NCI-H1436 (cell line): ENCODE data around the gene MYH11.
A peak's percentile ranks its signal among the peaks of the same experiment; 100 is the strongest.

Experiments
- DNase-seq: peaks from one replicate; lab custom pipeline; 2025; lab: John Stamatoyannopoulos, UW

The MYH11 gene

GRCh38 chr16:15777533-15778203 is 79.2 kb downstream of the MYH11 start:
- peak; percentile 6 for DNase-seq

- DNase-seq = no peak
Observed at GRCh38 chr16:15776572-15776971, 80.3 kb downstream of the MYH11 start.

GRCh38 chr16:15775663-15776304 is 81.0 kb downstream of the MYH11 start:
- no peak for DNase-seq

DNA sequence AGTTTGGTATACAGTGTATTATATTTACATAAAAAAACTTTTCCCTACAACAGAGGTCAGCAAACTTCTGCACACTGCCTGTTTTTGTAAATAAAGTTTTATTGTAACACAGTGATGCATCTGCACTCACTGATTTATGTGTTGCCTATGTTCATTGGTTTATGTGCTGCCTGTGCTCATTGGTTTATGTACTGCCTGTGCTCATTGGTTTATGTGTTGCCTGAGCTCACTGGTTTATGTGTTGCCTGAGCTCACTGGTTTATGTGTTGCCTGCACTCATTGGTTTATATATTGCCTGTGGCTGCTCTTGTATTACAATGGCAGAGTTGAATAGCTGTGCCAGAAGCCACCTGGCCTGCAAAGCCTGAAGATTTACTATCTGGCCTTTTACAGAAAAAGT is 81.6 kb downstream of the MYH11 start:
- DNase-seq = no peak

DNA sequence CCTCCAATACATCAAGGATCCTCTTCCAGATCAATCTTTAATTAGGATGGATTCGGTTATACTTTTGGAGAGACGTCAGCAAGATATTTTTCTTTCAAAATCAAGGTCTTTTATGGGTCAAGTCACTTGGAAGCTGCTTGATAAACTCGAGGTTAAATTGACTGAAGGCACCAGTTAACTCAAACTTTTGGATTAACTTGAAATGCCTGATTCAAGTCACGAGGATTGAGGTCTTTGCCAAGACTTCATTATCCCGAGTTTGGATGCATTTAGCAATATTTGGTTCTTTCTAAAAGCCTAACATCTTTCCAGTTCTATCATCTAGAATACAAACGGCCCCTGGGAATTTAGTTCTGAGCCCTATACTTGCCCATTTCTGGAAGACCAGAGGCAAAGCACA is 82.9 kb downstream of the MYH11 start:
- DNase-seq = no peak

DNA sequence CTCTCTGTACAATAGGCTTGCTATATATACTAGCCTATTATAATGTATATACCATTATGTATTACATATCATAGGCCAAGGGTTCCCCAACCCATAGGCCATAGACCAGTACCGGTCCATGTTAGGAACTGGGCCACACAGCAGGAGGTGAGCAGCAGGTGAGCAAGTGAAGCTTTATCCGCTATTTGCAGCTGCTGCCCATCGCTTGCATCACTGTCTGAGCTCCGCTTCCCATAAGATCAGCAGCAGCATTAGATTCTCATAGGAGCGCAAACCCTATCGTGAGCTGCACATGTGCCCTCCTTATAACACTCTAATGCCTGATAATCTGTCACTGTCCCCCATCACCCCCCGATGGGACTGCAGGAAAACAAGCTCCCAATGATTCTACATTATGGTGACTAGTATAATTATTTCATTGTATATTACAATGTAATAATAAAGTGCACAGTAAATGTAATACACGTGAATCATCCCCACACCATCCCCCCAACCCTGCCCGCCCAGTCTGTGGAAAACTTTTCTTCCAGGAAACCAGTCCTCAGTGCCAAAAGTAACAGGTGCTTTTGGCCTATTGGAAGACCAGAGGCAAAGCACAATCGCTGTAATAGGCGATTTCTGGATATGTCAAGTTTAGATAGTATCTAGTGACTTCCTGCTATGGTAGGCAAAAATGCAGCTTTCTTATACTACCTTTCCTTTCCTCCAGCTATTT is 84.1 kb downstream of the MYH11 start:
- DNase-seq = no peak

GRCh38 chr16:15771694-15772093 is 85.1 kb downstream of the MYH11 start:
- DNase-seq = no peak

DNA sequence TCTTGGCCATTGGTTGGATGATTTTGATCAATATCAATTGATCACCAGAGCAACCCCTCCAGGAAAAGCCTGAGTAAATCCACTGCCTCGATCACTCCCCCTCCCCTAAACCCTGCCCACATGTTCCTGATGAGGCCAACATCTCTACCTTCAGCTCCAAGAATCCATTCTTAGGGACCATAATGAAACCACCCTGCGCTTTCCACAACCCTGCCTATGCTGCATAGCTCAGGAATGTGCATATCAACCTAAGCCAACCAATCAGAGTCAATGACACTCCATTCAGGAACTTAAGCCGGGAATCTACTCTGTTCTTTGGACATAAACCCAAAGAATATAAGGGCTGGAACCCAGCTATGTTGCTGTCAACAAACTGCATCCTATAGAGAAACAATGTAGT is 86.3 kb downstream of the MYH11 start:
- DNase-seq = no peak

- DNase-seq = no peak
Observed at GRCh38 chr16:15770107-15770506, 86.7 kb downstream of the MYH11 start.

DNA sequence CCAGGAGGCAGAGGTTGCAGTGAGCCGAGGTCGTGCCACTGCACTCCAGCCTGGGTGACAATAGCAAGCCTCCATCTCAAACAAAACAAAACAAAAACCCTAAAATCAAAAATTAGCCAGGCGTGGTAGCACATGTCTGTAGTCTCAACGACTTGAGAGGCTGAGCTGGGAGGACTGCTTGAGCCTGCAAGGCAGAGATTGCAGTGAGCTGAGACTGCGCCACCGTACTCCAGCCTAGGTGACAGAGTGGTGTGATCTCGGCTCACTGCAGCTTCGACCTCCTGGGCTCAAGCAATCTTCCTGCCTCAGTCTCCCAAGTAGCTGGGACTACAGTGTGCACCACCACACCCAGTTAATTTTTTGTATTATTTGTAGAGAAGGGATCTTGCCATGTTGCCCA is 87.6 kb downstream of the MYH11 start:
- DNase-seq = no peak

DNA sequence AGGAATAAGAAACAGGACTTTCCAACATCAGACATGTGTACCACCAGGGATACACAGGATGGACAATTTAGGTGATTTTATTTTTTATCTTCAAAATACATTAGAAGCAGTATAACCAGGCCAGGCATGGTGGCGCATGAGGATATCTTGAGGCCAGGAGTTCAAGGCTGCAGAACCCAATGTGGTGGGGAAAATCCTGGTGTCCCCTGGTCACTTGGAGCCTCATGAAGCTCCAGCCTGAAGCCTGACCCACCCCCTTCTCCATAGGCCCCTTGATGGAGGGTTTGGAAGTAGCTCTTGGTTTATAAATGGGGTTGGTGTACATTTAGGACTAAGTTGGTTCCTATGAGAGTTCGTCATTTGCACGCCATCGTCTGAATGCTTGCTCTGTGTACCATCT is 88.6 kb downstream of the MYH11 start:
- DNase-seq = no peak

- DNase-seq = no peak
Observed at GRCh38 chr16:15766918-15767317, 89.9 kb downstream of the MYH11 start.

DNA sequence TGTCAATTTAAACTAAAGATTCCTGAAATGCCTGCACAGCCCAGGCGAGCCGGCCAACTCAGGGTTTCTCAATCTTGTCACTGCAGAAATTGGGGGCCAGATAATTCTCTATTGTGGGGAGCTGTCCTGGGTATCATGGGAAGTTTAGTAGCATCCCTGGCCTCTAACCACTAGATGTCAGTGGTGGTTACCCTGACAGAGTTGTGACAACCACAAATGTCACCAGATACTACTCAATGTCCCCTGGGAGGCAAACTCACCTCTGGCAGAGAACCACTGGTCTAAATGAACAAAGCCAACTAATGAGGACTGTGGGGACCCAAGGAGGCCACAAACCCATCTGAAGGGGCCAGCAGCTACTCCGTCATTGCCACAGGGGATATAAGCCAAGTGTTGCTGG is 90.9 kb downstream of the MYH11 start:
- DNase-seq = peak; percentile 79

- DNase-seq = no peak
Observed at GRCh38 chr16:15765116-15765515, 91.7 kb downstream of the MYH11 start.

GRCh38 chr16:15764112-15764511 is 92.7 kb downstream of the MYH11 start:
- DNase-seq = no peak

GRCh38 chr16:15760129-15760528 is 96.7 kb downstream of the MYH11 start:
- no peak for DNase-seq

DNA sequence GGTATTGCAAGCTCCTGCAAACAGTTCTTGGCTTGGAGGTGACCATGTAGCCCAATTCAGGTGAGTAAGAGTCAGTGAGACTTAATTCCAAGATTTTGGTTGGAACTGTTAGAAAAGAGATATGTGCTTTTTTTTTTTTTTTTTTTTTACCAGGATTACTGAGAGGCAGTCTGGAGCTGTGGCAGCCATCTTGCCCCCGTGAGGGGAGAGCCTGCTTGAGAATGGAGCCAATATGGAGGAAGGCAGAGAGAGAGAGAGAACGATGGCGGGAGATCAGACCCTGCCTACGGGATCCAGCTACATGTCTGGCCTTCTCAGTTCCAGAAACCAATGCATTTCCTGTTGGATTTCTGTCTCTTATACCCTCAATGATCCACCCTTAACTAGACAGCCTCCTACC is 97.8 kb downstream of the MYH11 start:
- DNase-seq = no peak

- no peak for DNase-seq
Observed at GRCh38 chr16:15757630-15758251, 99.1 kb downstream of the MYH11 start.

DNA sequence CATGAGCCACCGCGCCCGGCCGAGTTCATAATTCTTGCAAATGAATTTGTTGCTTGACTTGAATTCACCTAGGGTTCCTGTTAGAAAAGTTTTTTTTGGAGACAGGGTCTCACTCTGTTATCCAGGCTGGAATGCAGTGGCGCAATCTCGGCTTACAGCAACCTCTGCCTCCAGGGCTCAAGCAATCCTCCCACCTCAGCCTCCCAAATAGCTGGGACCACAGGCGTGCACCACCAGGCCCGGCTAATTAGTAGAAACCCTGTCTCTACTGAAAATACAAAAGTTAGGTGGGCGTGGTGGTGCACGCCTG is 99.8 kb downstream of the MYH11 start:
- no peak for DNase-seq

GRCh38 chr16:15754821-15755534 is 101.8 kb downstream of the MYH11 start:
- DNase-seq = no peak

DNA sequence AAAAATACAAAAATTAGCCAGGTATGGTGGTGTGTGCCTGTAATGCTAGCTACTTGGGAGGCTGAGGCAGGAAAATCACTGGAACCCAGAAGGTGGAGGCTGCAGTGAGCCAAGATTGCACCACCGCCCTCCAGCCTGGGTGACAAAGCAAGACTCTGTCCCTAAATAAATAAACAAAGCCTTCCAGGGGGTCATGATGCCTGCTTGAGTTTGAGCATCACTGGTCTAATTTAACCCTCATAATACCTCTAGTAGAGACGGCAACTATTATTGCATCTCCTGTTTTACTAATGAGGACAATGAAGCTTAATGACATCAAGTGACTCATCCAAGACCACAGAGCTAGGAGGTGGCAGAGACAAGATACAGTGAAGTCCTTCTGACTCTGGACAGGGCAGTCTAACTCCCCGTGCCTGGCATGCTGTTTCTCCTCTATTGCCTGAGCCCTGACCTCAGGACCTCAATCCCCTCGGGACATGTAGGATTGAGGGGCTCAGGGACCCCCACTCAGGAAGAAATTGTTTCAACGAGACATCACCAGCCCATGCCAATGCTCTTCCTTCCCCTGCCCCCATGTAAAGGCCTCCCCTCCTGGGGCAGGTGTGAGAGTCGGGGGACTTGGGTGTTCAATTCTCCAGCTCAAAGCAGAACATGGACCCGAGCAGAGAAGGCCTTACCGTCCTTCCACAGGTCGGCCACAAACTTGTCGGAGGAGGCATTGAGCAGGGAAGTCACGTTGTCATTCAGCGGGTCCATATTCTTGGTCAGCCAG is 103.9 kb downstream of the MYH11 start:
- DNase-seq = no peak

- no peak for DNase-seq
Observed at GRCh38 chr16:15751940-15752339, 104.9 kb downstream of the MYH11 start.
